ENCODE results near the gene POLD3. TPM values are rescaled to one million over a fixed set of nuclear protein-coding genes. Genes with fewer than 3 reads are reported as not detected.

POLD3 gene
- total RNA-seq, 4 donors from 2014 or later = 13.0 to 14.8 (median 14.3) TPM

GRCh38 chr11:74683941-74684481, 91.6 kb downstream of the POLD3 start:
- H3K27ac ChIP-seq = no peak overlapping the region
- intact Hi-C loops (cut with DNase I) = no loop called here

DNA sequence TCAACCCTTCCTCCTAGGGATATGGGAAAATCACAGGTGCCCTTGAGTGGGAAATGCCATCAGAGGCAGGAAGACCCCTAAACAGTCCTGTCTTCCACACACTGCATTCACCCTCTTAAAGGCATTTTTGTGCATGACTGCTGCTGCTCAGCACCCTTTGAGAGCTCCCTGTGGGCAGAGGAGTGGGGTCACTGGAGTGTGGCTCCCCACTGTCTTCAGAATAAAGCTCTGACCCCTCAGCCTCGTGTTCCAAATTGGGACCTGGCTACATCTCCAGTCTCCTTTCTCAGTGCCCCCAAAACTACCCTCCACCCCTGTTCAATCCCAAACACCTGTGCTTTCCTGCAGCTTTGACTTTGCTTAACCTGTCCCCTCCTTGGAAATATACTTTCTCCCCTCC, 92.3 kb downstream of the POLD3 start:
- 45 to 68% methylated on average over 1 of the region's 1 CpG for WGBS, 2 donors
- no peaks in the 10 kb centered on the region for H3K9me3 ChIP-seq
- H3K4me3 ChIP-seq (replicated peaks in 1 of 3) = no peak overlapping the region
- no peaks in the 10 kb centered on the region for H3K36me3 ChIP-seq
- TF ChIP-seq CTCF (IDR thresholded peaks at IDR 0.05) (no peak), POLR2A (IDR thresholded peaks at IDR 0.05) (no peak)
- no peak for DNase-seq
- H3K4me1 ChIP-seq = peaks cover 19 to 36% of the 10 kb centered on the region in 2 donors
- H3K27ac ChIP-seq = no peak overlapping the region
- intact Hi-C loops (cut with DNase I) = no loop called here
- no peaks in the 10 kb centered on the region for H3K27me3 ChIP-seq

More at GRCh38 chr11:74683941-74684481, 91.6 kb downstream of the POLD3 start:
- no peaks in the 10 kb centered on the region for H3K27me3 ChIP-seq
- H3K36me3 ChIP-seq = no peaks in the 10 kb centered on the region
- no peaks in the 10 kb centered on the region for H3K9me3 ChIP-seq
- WGBS, 2 donors = 65 to 74% methylated on average over 9 to 12 of the region's 12 CpGs
- peak in 1 of 2 donors; percentile 39 for DNase-seq
- peaks cover 19 to 36% of the 10 kb centered on the region in 2 donors for H3K4me1 ChIP-seq
- peak overlapping the region in 1 of 3 donors; percentile 32 for H3K4me3 ChIP-seq (replicated peaks in 1 of 3)
- TF ChIP-seq POLR2A (IDR thresholded peaks at IDR 0.05) (no peak), CTCF (IDR thresholded peaks at IDR 0.05) (no peak)

GRCh38 chr11:74685338-74685737, 93.0 kb downstream of the POLD3 start:
- Histone ChIP-seq H3K9me3 (no peaks in the 10 kb centered on the region), H3K27ac (no peak overlapping the region), H3K4me1 (peaks cover 19 to 36% of the 10 kb centered on the region in 2 donors), H3K36me3 (no peaks in the 10 kb centered on the region), H3K27me3 (no peaks in the 10 kb centered on the region), H3K4me3 (replicated peaks in 1 of 3) (no peak overlapping the region)
- no peak for DNase-seq
- TF ChIP-seq CTCF (IDR thresholded peaks at IDR 0.05) = no peak
- no peak for TF ChIP-seq POLR2A (IDR thresholded peaks at IDR 0.05)
- intact Hi-C loops (cut with DNase I) = no loop called here

DNA sequence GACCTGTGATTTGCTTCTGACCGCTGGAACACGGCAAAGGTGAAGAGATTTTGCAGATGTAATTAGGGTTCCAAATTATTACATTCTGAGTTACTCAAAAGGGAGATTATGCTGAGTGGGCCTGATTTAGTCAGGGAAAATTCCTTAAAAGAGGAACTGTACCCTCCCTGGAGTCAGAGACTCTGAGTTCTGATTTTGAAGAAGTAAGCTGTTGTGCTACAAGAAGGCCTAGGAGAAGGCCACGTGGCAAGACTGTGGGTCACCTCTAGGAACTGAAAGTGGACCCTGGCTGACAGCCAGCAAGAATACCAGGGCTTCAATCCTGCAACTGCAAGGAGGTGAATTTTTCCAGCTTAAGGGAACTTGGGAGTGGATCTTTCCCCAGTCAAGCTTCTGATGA, 93.5 kb downstream of the POLD3 start:
- Histone ChIP-seq H3K36me3 (no peaks in the 10 kb centered on the region), H3K27ac (no peak overlapping the region), H3K4me1 (peaks cover 19 to 36% of the 10 kb centered on the region in 2 donors), H3K27me3 (no peaks in the 10 kb centered on the region), H3K4me3 (replicated peaks in 1 of 3) (no peak overlapping the region), H3K9me3 (no peaks in the 10 kb centered on the region)
- intact Hi-C loops (cut with DNase I) = no loop called here
- TF ChIP-seq CTCF (IDR thresholded peaks at IDR 0.05) (no peak), POLR2A (IDR thresholded peaks at IDR 0.05) (no peak)
- 94 to 96% methylated on average over 3 of the region's 3 CpGs for WGBS, 2 donors
- no peak for DNase-seq

DNA sequence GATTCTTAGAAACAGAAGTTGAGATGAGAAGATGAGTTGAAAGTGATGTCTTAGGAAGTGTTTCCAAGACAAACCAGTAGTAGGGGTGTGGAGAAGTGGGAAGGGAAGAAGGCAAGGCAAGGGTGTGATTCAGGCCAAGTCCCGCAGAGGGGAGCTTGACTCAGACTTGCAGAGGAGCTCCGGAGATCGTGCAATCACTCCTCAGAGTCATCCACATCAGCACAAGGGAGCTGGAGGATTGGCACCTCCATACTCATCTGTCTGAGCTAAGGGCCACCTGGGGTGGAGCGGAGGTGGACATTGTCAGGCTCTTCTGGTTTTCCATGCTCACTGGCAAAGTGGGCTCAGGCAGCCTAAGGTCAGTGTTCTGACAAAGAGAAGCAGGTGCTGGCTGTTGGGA, 94.4 kb downstream of the POLD3 start:
- H3K27me3 ChIP-seq = no peaks in the 10 kb centered on the region
- intact Hi-C loops (cut with DNase I) = no loop called here

More for the DNA sequence above, 94.4 kb downstream of the POLD3 start:
- WGBS, 2 donors = 88 to 89% methylated on average over 4 of the region's 4 CpGs
- no peaks in the 10 kb centered on the region for H3K36me3 ChIP-seq
- H3K4me1 ChIP-seq = peaks cover 11 to 32% of the 10 kb centered on the region in 2 donors
- H3K27ac ChIP-seq = no peak overlapping the region
- TF ChIP-seq POLR2A (IDR thresholded peaks at IDR 0.05) = no peak
- TF ChIP-seq CTCF (IDR thresholded peaks at IDR 0.05) = no peak
- H3K9me3 ChIP-seq = no peaks in the 10 kb centered on the region
- H3K4me3 ChIP-seq (replicated peaks in 1 of 3) = no peak overlapping the region
- no peak for DNase-seq

All from thyroid gland (tissue), 4 donors.